B cell (primary cell): Measurements from ENCODE around the gene UBFD1. TPM values are rescaled to one million over a fixed set of nuclear protein-coding genes. Genes with fewer than 3 reads are reported as not detected.

Experiments used
- ATAC-seq: fragments of 200-7000 bp; cut with Tn5 transposase; one replicate; pipeline ENCODE4 v1.10.0; 2021; ENCODE audit warnings: low read depth, mild to moderate bottlenecking, moderate number of reproducible peaks, moderate library complexity
- CTCF ChIA-PET: fragments of 350-600 bp; sonication (Branson Sonifier 250); formaldehyde crosslinking; loops from one replicate; lab custom pipeline; 2021; ENCODE audit warnings: antibody characterized with exemption, inconsistent platforms; lab: Charles Lee
- POLR2A ChIA-PET: fragments of 350-600 bp; sonication (Branson Sonifier 250); formaldehyde crosslinking; loops from one replicate; lab custom pipeline; 2021; ENCODE audit warnings: antibody characterized with exemption; lab: Charles Lee
- DNase-seq: peaks from one replicate; pipeline ENCODE4 v3.0.0; 2013
- H2AFZ ChIP-seq: 2 replicates; pipeline ENCODE4 v1.6.1; 2012; ENCODE audit warnings: mild to moderate bottlenecking, low read depth, low read length; ENCODE audit not compliant: insufficient read depth, poor library complexity, severe bottlenecking
- H3K27ac ChIP-seq, 2 donors: 1 replicate in 1 of 2; 2 replicates in 1 of 2; pipeline ENCODE4 v1.5.1; 2012 to 2013; ENCODE audit warnings: low read length in 2 of 2, mild to moderate bottlenecking in 2 of 2, moderate library complexity in 1 of 2
- H3K27me3 ChIP-seq, 4 experiments: fragments of 200-600 bp in 1 of 4; sonication (generic) in 1 of 4; replicated peaks in 1 of 4; 1 replicate in 2 of 4; 2 replicates in 2 of 4; pipeline versions ENCODE4 v1.6.1 to v1.7.0; 2013 to 2016; ENCODE audit warnings: low read length in 3 of 4, mild to moderate bottlenecking in 2 of 4, mixed read lengths in 1 of 4, moderate library complexity in 1 of 4; ENCODE audit not compliant: insufficient read depth in 4 of 4, control insufficient read depth in 3 of 4; ENCODE audit errors: control extremely low read depth in 1 of 4
- H3K36me3 ChIP-seq, 2 experiments: replicated peaks in 1 of 2; 1 replicate in 1 of 2; 2 replicates in 1 of 2; pipeline versions ENCODE4 v1.6.1 to v1.7.1; 2013; ENCODE audit warnings: low read length in 1 of 2; ENCODE audit not compliant: insufficient read depth in 2 of 2, control insufficient read depth in 1 of 2; ENCODE audit errors: control extremely low read depth in 1 of 2, extremely low read depth in 1 of 2
- H3K4me1 ChIP-seq, 2 donors: fragments of 200-600 bp in 1 of 2; sonication (generic) in 1 of 2; 1 replicate in 1 of 2; 2 replicates in 1 of 2; pipeline versions ENCODE4 v1.5.1 to v1.6.1; 2013 to 2017; ENCODE audit warnings: low read length in 2 of 2; ENCODE audit not compliant: control insufficient read depth in 2 of 2, insufficient read depth in 2 of 2
- H3K4me2 ChIP-seq: replicated peaks from 2 replicates; pipeline ENCODE3; 2012; ENCODE audit warnings: mild to moderate bottlenecking, low read depth, low read length; ENCODE audit not compliant: poor library complexity, severe bottlenecking
- H3K4me3 ChIP-seq, 5 experiments: fragments of 200-600 bp in 1 of 5; sonication (generic) in 1 of 5; 1 replicate in 3 of 5; 2 replicates in 2 of 5; pipeline versions ENCODE4 v1.5.1 to v1.7.0; 2011 to 2016; ENCODE audit warnings: low read length in 4 of 5, mild to moderate bottlenecking in 4 of 5, low read depth in 2 of 5, control low read depth in 1 of 5, moderate library complexity in 1 of 5; ENCODE audit not compliant: insufficient read depth in 1 of 5; ENCODE audit errors: control extremely low read depth in 1 of 5, extremely low read depth in 1 of 5
- H3K79me2 ChIP-seq: fragments of 200-600 bp; sonication (generic); one replicate; pipeline ENCODE4 v1.6.0; 2016; ENCODE audit warnings: low read length; ENCODE audit not compliant: control insufficient read depth, insufficient read depth
- H3K9ac ChIP-seq: fragments of 200-600 bp; sonication (generic); 2 replicates; pipeline ENCODE4 v1.6.1; 2017; ENCODE audit warnings: mild to moderate bottlenecking, low read length, moderate library complexity
- H3K9me3 ChIP-seq, 3 donors: one replicate each; pipeline versions ENCODE4 v1.6.1 to v1.7.1; 2013; ENCODE audit warnings: low read length in 2 of 3; ENCODE audit not compliant: control insufficient read depth in 2 of 3, insufficient read depth in 1 of 3; ENCODE audit errors: control extremely low read depth in 1 of 3
- H4K20me1 ChIP-seq: 2 replicates; pipeline ENCODE4 v1.6.0; 2012; ENCODE audit warnings: mild to moderate bottlenecking, low read length; ENCODE audit not compliant: insufficient read depth, control insufficient read depth, poor library complexity, severe bottlenecking
- H3K27ac Mint-ChIP-seq: one replicate; pipeline ENCODE4 v1.8.0; 2021; ENCODE audit warnings: mixed read lengths
- H3K27me3 Mint-ChIP-seq: one replicate; pipeline ENCODE4 v1.8.0; 2021; ENCODE audit warnings: mixed read lengths
- H3K4me1 Mint-ChIP-seq: one replicate; pipeline ENCODE4 v1.8.0; 2021; ENCODE audit warnings: mixed read lengths
- H3K4me3 Mint-ChIP-seq: one replicate; pipeline ENCODE4 v1.8.0; 2021; ENCODE audit warnings: mixed read lengths
- H3K9me3 Mint-ChIP-seq: one replicate; pipeline ENCODE4 v1.8.0; 2022; ENCODE audit warnings: mixed read lengths; ENCODE audit not compliant: insufficient read depth
- EZH2 ChIP-seq: IDR thresholded peaks from 2 replicates; pipeline ENCODE4 v1.6.1; 2012; ENCODE audit warnings: borderline replicate concordance, low read depth, mild to moderate bottlenecking, moderate library complexity, low read length; ENCODE audit not compliant: insufficient read depth, poor library complexity, severe bottlenecking
- WGBS: methylation state at CpG from one replicate; pipeline ENCODE4 v1.1.5; 2013; ENCODE audit warnings: missing lambda C conversion rate; ENCODE audit not compliant: insufficient coverage; 5-methylcytosine and 5-hydroxymethylcytosine counted together
- intact Hi-C: fragments of 100-400 bp; cut with micrococcal nuclease; formaldehyde crosslinking; loops from one replicate; pipeline ENCODE4 v1.10.0; 2022
- polyA plus RNA-seq: library from polyadenylated mRNA; depleted of rRNA; stranded (reverse); fragments of >200 nt; gene quantifications from 2 replicates; pipeline ENCODE4 v1.2.3, GENCODE V29; 2012
- total RNA-seq, 2 donors: library from RNA; stranded (reverse); fragments of 120-200 nt in 1 of 2; gene quantifications; 1 replicate in 1 of 2; 2 replicates in 1 of 2; pipeline versions ENCODE4 v1.2.3 to v1.2.4, GENCODE V29; 2013 to 2022
- TF ChIP-seq, protein P1 (sequence below): fragments of 200-600 bp; IDR thresholded peaks from one replicate; pipeline ENCODE4 v1.8.0; 2022; ENCODE audit warnings: antibody characterized with exemption, mild to moderate bottlenecking

Gene UBFD1
- total and polyA plus RNA-seq, 2 donors (not counting 1 experiment from before 2014, with no cell fraction given), result 12.8 to 49.2 TPM

DNA sequence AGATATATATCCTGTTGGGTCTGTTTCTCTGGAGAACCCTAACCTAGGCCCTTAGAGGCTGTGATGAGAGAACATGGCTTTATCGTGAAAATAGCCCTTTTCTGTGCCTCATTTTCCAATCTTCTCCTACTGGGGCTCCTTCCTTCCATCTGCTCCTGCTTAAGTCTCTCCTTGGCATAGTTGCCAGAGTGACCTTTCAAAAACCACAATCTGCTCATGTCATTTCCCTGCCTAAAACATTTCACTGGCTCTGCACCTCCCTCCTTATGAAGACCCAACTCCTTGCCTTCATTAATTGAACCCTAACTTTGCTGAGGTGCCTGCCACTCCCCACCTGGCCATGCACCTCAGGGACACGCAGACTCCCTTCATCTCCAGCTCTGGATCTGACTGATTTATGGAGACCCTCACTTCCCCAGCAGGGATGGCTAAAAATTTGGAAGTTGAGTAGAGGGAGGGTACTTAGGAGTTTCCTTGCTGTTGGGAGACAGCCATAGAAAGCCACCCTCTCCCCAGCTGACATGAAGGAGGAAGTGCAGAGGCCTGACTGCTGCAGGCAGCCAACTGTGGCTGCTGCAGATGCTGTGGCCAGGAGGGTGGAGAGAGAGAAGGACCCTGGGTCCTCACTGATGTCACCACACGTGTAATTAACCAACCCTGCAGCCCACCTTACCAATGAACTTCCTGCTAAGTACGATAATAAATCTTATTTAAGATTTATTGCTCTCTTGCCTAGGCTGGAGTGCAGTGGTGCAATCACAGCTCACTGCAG, 41.0 kb upstream of the UBFD1 start:
- WGBS, result 88% methylated on average over 1 of the region's 4 CpGs
- no peak overlapping the region for H3K4me3 ChIP-seq
- H3K27me3 Mint-ChIP-seq, result no peaks in the 10 kb centered on the region
- intact Hi-C loops, result loop anchor here (1.0 kb wide), 1 partner anchor 10 kb away; no protein-coding TSS in a partner anchor
- peaks cover 56 to 60% of the 10 kb centered on the region in 2 donors for H3K4me1 ChIP-seq
- peaks cover 20% of the 10 kb centered on the region for H3K79me2 ChIP-seq
- peaks cover 67% of the 10 kb centered on the region for H3K4me1 Mint-ChIP-seq
- no peaks in the 10 kb centered on the region for H3K36me3 ChIP-seq
- no peak overlapping the region for H3K9ac ChIP-seq
- no peak for TF ChIP-seq EZH2
- TF ChIP-seq, protein P1, sequence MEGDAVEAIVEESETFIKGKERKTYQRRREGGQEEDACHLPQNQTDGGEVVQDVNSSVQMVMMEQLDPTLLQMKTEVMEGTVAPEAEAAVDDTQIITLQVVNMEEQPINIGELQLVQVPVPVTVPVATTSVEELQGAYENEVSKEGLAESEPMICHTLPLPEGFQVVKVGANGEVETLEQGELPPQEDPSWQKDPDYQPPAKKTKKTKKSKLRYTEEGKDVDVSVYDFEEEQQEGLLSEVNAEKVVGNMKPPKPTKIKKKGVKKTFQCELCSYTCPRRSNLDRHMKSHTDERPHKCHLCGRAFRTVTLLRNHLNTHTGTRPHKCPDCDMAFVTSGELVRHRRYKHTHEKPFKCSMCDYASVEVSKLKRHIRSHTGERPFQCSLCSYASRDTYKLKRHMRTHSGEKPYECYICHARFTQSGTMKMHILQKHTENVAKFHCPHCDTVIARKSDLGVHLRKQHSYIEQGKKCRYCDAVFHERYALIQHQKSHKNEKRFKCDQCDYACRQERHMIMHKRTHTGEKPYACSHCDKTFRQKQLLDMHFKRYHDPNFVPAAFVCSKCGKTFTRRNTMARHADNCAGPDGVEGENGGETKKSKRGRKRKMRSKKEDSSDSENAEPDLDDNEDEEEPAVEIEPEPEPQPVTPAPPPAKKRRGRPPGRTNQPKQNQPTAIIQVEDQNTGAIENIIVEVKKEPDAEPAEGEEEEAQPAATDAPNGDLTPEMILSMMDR, result no peak
- peak overlapping the region; percentile 76 for H3K27ac Mint-ChIP-seq
- no peak overlapping the region for H2AFZ ChIP-seq
- no peaks in the 10 kb centered on the region for H4K20me1 ChIP-seq
- DNase-seq, result peak; percentile 90
- ChIA-PET POLR2A (interaction anchor here (0.8 to 4.7 kb wide), 2 partner anchors 9 to 20 kb away, joined by 4 to 39 read pairs; no protein-coding TSS in a partner anchor), CTCF (interaction anchor here (2.0 kb wide), 1 partner anchor 10 kb away, joined by 8 read pairs; no protein-coding TSS in a partner anchor)
- no peaks in the 10 kb centered on the region for H3K27me3 ChIP-seq
- peak overlapping the region; percentile 60 for H3K4me3 Mint-ChIP-seq
- peak overlapping the region; percentile 68 for H3K4me2 ChIP-seq
- no peaks in the 10 kb centered on the region for H3K9me3 ChIP-seq
- peak; percentile 91 for ATAC-seq
- peak overlapping the region; percentile 70 to 74 for H3K27ac ChIP-seq
- no peaks in the 10 kb centered on the region for H3K9me3 Mint-ChIP-seq

DNA sequence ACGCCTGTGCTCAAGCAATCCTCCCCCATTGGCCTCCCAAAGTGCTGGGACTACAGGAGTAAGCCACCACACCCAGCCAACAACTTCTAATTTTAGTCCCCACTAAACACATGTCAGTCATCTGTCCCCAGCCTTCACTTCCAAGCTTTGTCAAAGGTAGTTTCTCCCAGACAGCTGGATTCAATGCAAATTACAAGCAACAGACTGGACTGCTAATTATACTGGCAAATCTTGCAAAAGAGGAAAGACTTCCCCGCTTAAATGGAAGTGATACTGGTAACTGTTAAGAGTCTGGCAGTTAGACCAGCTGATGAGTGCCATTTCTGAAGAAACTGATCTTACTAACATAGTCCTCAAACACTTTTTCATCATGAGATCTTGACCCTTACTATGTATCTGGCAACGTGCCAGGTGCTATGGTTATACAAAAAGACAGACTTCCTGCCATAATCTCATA, 39.1 kb upstream of the UBFD1 start:
- ATAC-seq, result peak; percentile 33
- Histone ChIP-seq H3K27me3 (no peaks in the 10 kb centered on the region), H2AFZ (no peak overlapping the region), H3K4me3 (peak overlapping the region in 2 of 5 experiments; percentile 15 to 47), H3K4me2 (peak overlapping the region; percentile 59), H3K4me1 (peaks cover 59 to 66% of the 10 kb centered on the region in 2 donors), H3K27ac (peak overlapping the region; percentile 85 to 92), H3K9me3 (no peaks in the 10 kb centered on the region), H3K36me3 (peaks cover 1 to 8% of the 10 kb centered on the region in 2 experiments), H4K20me1 (no peaks in the 10 kb centered on the region), H3K9ac (peak overlapping the region; percentile 20), H3K79me2 (peaks cover 27% of the 10 kb centered on the region)
- peak overlapping the region; percentile 92 for H3K27ac Mint-ChIP-seq
- H3K4me3 Mint-ChIP-seq, result peak overlapping the region; percentile 80
- peak; percentile 84 for DNase-seq
- H3K27me3 Mint-ChIP-seq, result no peaks in the 10 kb centered on the region
- H3K9me3 Mint-ChIP-seq, result no peaks in the 10 kb centered on the region
- peaks cover 67% of the 10 kb centered on the region for H3K4me1 Mint-ChIP-seq
- CTCF ChIA-PET, result interaction anchor here (0.8 to 1.4 kb wide), 4 partner anchors 10 to 39 kb away, joined by 3 to 6 read pairs (median 4); partner anchors contain the start of gene UBFD1
- POLR2A ChIA-PET, result interaction anchor here (1.5 to 4.7 kb wide), 3 partner anchors 11 to 38 kb away, joined by 3 to 39 read pairs (median 5); partner anchors contain the start of genes EARS2 and UBFD1
- no peak for TF ChIP-seq EZH2
- TF ChIP-seq, protein P1, result no peak
- intact Hi-C loops, result loop anchor here (1.0 kb wide), 1 partner anchor 8 kb away; the partner anchor contains the start of gene GGA2
- no CpG with 5 or more reads among the region's 3 CpGs for WGBS
